Fibroblast of skin of left biceps (primary cell): ENCODE measurements around the gene PLSCR2.
"Not testable (repeated sequence)": the region's sequence is repeated elsewhere in the genome, so short reads cannot be mapped to it uniquely, and the experiment has no call there.

Source experiments
- DNase-seq, 2 experiments: peaks; one replicate each; pipeline ENCODE4 v3.0.0-alpha.2; 2013; ENCODE audit warnings: low read depth in 2 of 2

PLSCR2 gene, protein sequence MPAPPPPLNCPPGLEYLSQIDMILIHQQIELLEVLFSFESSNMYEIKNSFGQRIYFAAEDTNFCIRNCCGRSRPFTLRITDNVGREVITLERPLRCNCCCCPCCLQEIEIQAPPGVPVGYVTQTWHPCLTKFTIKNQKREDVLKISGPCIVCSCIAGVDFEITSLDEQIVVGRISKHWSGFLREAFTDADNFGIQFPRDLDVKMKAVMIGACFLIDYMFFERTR

DNA sequence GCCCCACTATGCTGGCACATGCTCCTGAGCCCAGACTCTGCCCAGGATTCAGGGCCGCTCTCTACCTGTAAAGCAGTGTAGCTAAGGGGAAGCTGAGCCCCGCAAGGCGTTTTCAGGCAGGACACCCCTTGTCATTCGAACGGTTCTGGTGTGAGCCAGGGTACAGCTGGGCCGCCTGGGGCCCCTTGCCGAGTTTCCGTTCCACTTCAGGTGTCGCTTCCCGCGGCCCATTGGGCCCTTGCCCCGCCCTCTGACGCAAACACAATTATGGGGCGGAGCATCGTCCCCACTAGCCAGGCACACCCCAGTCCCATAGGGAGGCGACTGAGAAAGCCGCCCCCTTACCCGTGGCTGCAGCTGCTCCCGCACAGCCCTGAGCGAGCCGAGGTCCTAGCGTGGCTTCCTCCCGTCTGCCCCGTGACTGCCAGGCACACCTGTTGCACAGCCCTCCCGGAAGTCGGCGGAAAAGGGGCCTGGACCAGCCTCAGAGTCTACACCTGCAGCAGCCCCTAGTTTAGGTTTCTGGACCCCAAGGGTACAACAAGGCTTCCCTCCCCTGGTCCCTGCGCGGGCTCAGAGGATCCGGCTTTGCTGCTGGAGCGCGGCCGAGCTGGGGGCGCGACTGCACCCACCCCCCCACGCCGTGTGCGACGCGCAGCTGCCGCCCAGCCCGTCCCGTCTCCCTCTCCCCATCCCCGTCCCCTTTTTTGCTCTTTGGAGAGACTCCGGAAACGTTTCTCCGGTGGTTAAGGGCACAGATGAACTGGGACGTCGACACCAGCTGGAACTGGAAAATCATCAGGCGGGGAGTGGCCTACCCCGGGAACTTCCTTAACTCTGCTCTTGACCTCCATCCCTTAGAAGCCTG, at the start of gene PLSCR2:
Gene PLSCR2 (minus strand): TSS at position 412 of the 868 bp plus-strand sequence. CDS start 9,657 bp downstream, outside the sequence.
- no peak for DNase-seq

DNA sequence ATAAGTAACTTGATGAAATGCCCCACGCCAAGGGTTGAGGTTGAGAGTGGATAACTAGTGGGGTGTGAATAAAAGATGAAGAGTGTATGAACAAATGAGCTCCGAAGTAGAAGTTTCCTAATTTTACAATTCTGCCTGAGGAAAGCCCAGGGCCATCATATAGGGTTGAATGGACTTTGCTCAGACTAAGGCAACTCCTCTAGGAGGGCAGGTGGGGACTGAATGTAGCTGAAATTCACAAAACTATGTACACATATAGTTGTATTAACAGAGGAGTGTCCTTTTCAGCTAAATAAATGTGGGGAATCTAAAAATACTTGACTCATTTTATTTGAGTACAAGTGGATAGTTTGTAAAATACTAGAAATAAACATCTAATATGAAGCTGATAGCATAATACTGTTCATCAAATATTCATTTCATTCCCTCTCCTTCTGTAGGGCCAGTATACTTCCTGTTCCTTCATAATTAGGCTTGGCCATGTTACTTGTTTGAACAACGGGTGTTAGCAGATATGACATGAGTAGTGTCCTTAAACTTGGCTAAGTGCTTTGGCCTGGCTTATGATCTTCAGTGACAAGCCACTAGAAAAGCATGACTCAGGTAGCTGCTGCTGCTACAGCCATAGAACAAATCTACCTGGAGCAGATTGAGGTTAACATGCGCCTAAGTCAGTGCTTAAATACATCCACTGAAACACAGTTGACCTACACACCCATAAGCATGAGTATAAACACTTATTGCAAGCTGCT, 48.5 kb upstream of the PLSCR2 start:
- DNase-seq: no peak

DNA sequence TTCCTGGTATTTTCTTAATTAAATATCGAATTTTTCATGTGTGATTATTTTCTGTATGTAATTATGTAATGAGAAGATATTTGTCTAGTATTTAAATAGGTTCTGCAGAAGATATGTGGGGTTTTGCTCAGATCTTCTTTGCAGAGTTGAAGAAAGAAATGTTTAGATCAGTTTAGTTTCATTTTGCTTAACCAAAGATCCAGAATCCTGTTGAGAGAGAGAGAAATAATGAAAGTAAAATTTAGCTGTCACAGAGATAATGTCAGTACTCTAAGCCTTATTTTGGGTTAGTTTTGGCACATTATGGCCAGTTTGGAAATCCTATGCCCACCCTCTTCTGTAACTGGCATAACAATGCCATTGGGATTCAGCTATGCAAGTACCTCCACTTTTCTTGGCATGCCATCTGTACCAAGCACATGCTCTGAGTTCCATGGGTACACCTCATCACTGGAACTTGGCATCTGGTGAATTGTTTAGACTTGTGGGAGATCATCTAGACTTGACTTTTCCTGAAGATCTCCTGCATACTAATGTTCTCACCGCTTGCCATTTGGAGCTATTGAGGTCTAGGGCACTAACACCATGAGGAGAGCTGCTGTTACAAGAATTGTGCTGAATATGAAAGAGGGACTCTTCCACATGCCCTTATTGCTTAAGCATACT, 44.2 kb upstream of the PLSCR2 start:
- DNase-seq: no peak

DNA sequence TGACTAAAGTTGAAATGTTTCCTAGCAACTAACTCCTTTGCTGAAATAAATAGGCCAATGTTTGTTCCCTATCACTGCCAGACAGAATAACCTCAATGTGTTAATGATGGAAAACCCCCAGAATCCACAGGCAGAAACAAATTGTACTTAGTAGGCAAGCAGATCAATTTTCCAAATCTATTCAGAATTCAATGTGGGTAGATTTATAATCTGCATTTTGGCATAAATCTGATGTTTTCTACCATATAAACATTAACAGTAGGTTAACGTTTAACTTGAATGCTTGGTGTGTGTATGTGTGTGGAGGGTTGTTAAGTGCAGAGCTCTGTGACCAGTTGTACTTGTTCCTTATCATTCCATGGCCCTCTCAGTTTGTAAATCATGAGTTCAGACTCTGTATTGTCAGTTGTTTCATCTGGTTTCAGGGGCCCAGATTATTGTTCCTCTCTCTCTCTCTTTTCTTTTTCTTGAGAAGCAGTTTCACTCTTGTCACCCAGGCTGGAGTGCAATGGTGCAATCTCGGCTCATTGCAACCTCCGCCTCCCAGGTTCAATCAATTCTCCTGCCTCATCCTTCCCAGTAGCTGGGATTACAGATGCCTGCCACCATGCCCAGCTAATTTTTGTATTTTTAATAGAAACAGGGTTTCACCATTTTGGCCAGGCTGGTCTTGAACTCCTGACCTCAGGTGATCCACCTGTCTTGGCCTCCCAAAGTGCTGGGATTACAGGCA, 42.2 kb upstream of the PLSCR2 start:
- no peak for DNase-seq

DNA sequence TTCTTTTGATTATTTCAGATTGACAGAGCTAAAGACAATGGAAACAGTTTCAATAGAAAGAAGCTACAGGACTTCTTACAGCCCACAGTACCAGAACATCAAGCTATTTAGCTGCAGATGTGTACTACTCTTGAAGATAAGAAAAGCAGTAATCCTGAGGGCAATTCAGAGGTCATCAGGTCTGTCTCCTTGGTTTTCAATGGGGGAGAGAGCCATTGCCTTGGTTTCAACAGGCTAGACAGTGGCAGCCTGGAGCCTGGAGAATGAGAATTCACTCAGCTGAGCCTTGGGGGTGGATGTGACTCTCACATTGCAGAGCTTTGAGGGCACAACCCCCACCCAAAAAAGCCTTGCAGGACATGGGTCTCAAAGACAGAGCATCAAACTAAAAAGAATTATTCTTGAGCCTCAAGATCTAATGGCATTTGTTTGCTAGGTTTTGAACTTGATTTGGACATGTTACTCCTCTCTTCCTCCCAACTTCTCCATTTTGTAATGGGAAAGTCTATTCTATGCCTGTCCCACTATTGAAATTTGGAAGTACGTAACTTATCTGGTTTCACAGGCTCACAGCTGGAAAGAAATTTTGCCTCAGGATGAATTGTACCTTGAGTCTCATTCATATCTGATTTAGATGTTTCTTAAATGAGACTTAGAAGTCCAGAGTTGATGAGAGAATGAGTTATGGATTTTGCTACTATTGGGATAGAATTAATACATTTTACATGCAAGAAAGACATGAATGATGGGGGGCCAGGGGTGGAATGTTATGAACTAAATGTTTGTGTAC, 38.2 kb upstream of the PLSCR2 start:
- DNase-seq: no peak

DNA sequence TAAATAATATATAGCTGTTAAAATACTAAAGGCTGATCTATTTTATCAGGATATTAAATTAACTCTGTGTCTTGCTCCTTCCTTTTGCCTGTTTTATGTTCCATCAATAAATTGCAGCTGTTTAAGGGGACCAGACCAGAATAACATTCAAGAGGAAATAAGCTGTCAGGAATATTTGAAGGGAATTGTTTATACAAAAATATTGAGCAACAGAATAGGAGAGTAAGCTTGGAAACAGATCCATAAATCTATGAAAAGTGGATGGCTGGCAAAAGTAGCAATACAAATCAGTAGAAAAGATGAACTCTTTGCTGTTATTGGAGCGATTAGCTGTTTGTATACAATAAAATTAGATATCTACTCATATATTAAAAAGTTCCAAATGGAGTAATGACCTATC, 36.2 kb upstream of the PLSCR2 start:
- DNase-seq: no peak

DNA sequence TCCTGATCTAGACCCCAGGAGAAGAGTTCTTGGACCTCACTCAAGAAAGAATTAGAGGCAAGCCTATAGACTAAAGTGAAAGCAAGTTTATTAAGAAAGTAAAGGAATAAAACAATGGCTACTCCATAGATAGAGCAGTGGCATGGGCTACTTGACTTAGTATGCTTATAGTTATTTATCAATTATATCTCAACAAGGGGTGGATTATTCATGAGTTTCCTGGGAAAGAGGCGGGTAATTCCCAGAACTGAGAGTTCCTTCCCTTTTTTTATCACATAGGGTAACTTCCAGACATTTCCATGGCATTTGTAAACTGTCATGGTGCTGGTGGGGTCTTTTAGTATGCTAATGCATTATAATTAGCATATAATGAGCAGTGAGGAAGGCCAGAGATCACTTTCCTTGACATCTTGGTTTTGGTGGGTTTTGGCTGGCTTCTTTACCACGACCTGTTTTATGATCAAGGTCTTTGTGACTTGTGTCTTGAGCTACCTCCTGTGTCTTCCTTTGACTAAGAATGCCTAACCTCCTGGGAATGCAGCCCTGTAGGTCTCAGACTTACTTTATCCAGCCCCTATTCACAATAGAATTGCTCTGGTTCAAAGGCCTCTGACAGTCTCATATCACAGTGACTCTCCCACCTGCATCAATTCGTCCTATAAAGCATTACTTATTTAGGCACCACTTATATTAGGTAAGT, 35.3 kb upstream of the PLSCR2 start:
- DNase-seq: no peak

DNA sequence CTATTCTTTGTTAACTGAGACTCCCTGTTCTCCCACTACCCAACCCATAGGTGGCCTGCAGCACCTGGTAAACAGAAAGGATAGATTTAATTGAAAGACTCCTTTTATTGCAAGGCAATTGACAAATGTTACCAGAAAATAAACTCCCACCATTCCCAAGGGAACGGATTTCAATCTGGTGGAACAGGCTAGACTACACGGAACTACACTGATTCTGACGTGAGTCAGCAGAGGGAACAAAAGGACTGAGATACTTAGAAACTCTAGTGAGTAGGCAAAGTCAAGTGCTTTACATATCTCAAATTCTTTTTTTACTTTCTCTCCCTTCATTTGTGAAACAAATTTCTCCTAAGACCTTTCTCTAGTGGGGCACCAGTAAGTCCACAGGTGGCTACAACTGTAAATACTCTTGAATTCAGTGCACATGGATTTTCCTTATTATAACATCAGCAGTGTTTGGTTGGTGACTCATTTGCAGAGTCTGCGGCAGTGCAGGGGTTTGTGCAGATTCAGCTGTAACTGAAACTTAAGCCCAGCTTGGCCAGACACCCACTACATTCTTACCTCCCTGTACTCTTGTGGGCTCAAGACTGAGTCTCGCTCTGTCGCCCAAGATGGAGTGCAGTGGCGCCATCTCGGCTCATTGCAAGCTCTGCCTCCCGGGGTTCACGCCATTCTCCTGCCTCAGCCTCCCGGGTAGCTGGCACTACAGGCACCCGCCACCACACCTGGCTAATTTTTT, 34.3 kb upstream of the PLSCR2 start:
- DNase-seq: peak; percentile 64 to 68

DNA sequence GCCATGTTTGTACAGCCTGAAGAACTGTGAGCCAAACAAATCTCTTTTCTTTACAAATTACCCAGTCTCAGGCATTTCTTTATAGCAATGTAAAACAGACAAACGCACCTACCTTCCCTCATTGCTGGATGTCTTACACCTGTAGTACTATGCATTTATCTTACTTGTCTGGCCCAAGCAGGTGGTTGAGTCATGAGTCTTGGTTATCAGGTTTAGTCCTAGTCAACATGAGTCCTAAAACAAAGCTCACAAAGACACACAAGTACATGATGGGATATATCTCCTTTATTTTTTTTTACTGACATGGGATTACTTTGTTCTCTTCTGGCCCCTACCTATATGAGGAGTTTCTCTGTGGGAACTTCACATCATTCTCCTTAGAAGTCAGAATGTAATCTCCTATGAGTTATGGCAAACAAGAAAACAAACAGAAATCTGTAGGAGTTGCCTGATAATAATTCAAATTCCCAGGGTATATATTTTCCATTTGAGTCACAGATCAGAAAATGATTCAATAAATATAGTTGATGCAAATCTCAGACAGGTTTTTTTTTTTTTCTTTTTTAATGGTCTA, 33.6 kb upstream of the PLSCR2 start:
- no peak for DNase-seq

DNA sequence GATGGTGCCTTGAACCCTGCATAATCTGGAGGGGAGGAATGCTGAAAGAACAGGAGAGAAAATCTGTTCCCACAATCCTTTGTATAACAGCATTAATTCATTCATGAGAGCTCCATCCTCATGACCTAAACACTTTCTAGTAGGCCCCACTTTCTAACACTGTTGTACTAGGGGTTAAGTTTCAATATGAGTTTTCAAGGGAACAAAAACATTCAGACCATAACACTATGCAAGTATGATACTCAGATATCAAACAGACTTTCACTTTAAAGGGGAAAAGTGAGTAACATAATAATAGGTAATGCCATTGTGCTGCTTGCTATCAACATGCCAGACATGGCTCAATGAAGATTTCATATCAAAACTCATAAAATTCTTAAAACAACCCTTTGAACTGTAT, 32.4 kb upstream of the PLSCR2 start:
- no peak for DNase-seq

DNA sequence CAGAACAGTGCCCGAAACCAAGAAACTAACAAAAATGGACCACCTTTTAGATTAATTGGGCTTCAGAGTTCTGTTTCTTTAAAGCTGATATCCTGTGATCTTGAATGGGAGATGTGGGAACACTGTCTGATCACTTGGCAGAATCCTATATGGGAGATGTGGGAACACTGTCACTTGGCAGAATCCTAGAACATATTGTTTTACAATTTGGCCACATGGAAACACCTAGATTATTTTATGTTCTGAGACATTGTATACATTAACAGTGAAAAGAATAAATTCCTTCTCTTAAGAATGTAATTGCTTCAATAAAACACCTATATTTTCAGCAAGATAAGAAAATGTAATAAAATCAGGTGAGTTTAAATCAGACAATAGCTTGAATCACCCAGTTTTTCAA, 30.3 kb upstream of the PLSCR2 start:
- no peak for DNase-seq

DNA sequence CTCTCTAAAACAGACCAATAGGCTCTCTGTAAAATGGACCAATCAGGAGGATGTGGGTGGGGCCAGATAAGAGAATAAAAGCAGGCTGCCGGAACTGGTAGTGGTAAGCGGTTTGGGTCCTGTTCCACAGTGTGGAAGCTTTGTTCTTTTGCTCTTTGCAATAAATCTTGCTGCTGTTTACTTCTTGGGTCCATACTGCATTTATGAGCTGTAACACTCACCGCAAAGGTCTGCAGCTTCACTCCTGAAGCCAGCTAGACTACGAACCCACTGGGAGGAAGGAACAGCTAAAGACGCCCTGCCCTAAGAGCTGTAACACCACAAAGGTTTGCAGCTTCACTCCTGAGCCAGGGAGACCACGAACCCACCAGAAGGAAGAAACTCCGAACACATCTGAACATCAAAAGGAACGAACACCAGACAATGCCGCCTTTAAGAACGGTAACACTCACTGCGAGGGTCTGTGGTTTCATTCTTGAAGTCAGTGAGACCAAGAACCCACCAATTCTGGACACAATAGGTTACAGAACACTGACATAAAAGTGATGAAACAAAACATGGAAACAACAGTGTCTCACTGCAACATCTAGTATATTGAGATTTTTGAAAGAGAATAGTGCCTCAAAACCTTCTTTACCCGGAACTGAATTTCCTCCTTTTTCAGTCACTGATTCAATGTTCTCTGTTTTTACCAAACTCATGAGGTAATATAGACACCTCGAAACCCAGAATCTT, 28.8 kb upstream of the PLSCR2 start:
- no peak for DNase-seq

DNA sequence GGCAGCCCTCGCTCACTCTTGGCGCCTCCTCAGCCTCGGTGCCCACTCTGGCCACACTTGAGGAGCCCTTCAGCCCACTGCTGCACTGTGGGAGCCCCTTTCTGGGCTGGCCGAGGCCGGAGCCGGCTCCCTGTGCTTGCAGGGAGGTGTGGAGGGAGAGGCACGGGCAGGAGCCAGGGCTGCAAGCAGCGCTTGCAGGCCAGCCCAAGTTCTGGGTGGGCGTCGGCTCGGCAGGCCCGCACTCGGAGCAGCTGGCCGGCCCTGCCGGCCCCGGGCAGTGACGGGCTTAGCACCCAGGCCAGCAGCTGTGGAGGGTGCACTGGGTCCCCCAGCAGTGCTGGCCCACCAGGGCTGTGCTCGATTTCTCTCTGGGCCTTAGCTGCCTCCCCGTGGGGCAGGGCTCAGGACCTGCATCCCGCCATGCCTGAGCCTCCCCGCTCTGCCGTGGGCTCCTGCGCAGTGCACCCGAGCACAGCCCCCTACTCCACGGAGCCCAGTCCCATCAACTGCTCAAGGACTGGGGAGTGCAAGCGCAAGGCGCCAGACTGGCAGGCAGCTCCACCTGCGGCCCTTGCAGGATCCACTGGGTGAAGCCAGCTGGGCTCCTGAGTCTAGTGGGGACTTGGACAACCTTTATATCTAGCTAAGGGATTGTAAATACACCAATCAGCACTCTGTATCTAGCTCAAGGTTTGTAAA, 27.9 kb upstream of the PLSCR2 start:
- DNase-seq: not testable (repeated sequence)

DNA sequence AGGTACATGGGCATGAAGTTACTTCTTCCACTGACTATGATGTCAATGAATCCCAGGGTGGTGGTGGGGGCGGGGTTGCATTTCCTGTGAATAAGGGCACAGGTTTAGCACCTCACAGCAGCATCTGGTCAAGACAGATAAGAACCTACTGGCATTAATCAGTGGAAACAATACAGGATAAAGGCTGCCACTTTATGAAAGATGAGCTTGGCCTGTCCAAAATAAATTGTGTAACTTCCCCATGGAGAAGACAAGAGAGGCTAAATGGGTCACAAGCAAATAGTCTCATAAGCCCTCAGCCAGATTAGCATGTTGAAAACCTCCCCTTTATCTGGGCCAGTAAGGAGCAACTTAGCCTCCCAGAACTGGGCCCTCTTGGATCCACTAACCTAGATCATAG, 27.4 kb upstream of the PLSCR2 start:
- DNase-seq: no peak

DNA sequence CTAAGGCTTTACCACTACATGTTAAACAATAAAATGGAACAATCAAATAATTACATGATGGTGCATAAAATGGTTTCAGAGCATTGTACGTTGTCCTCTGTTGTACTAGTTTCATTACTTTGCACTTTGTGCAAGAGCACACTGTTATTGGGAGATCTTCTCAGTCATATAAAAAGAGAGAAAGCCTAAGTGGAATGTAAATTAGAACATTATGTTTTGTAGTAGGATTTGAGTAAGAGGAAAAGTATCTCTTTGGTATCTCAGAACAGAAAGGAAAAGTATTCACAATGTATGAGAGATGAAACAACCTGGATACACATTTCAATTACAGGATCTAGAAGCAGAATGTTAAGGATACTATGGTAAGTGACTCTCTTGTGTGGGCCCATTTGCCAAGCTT, 26.9 kb upstream of the PLSCR2 start:
- peak in 1 of 2 experiments; percentile 23 for DNase-seq

DNA sequence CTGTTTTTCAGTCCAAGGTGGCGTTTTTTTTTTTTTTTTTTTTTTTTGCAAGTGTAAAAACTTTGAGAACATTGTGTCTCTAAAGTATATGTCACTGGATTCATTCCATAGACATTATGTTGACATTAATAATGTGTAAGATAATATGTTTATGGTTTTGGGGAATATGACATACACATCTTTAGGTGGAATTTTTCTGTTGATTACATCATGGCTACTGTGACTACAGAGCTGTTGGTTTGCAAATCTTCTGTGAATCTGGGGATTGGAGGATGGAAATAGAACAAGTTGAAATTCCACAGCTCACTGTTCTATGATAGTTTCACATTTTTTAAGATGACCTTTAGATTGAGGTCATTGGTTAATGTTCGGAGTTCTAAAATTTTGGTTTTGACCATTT, 24.4 kb upstream of the PLSCR2 start:
- DNase-seq: no peak

DNA sequence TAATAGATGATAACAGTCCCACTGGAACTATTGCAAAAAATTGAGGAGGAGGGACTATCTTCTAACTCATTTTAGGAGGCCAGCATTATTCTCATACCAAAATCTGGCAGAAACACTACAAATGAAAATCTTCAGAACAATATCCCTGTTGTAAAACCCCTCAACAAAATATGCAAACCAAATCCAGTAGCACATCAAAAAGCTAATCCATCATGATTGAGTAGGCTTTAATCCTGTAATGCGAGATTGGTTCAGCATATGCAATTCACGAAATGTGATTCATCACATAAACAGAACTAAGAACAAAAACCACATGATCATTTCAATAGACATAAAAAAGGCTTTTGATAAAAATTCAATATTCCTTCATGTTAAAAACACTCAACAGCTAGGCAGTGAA, 23.9 kb upstream of the PLSCR2 start:
- peak; percentile 50 to 59 for DNase-seq
